IPS-NIHi7 (cell line): ENCODE measurements around the gene RAB30.
A peak's percentile ranks its signal among the peaks of the same experiment; 100 is the strongest.

Source experiments
- DNase-seq: peaks from one replicate; pipeline ENCODE4 v3.0.0; 2012; ENCODE audit warnings: mixed read lengths; ENCODE audit errors: extremely low spot score

RAB30 gene

GRCh38 chr11:83070731-83071566 lies 748 bp downstream of the RAB30 start:
- DNase-seq: peak; percentile 58

GRCh38 chr11:83070044-83070701 lies 1.5 kb downstream of the RAB30 start:
- DNase-seq: peak; percentile 47

GRCh38 chr11:83069441-83070043 lies 2.2 kb downstream of the RAB30 start:
- DNase-seq: no peak

GRCh38 chr11:83068568-83068967 lies 3.1 kb downstream of the RAB30 start:
- DNase-seq: no peak

- DNase-seq: no peak
These were observed 7.7 kb downstream of the RAB30 start for GRCh38 chr11:83064011-83064410.

GRCh38 chr11:83063073-83063754 lies 8.5 kb downstream of the RAB30 start:
- no peak for DNase-seq

GRCh38 chr11:83061883-83062282 lies 9.8 kb downstream of the RAB30 start:
- no peak for DNase-seq

GRCh38 chr11:83060965-83061364 lies 10.7 kb downstream of the RAB30 start:
- no peak for DNase-seq

- DNase-seq: no peak
These were observed 14.0 kb downstream of the RAB30 start for GRCh38 chr11:83057721-83058120.

GRCh38 chr11:83056611-83057010 lies 15.1 kb downstream of the RAB30 start:
- no peak for DNase-seq

GRCh38 chr11:83056204-83056603 lies 15.5 kb downstream of the RAB30 start:
- DNase-seq: no peak

GRCh38 chr11:83054904-83055380 lies 16.8 kb downstream of the RAB30 start:
- no peak for DNase-seq

- DNase-seq: no peak
These were observed 17.7 kb downstream of the RAB30 start for GRCh38 chr11:83054001-83054400.

GRCh38 chr11:83051760-83052671 lies 19.7 kb downstream of the RAB30 start:
- DNase-seq: no peak

GRCh38 chr11:83047515-83048225 lies 24.0 kb downstream of the RAB30 start:
- DNase-seq: no peak

- no peak for DNase-seq
These were observed 25.0 kb downstream of the RAB30 start for GRCh38 chr11:83046621-83047172.

- DNase-seq: no peak
These were observed 26.6 kb downstream of the RAB30 start for GRCh38 chr11:83044958-83045712.

GRCh38 chr11:83042964-83043711 lies 28.6 kb downstream of the RAB30 start:
- no peak for DNase-seq

GRCh38 chr11:83041126-83041525 lies 30.6 kb downstream of the RAB30 start:
- no peak for DNase-seq
